Peyer's patch (tissue), 4 donors: ENCODE data around the gene RALGAPA1.

Experiments used
- CTCF ChIP-seq, 6 experiments: fragments of 450-650 bp in 4 of 6; fragments of 200-600 bp in 2 of 6; sonication (generic) in 1 of 6; IDR thresholded peaks; one replicate each; pipeline ENCODE4 v1.5.1; 2017 to 2019; ENCODE audit warnings: antibody characterized with exemption in 6 of 6, mild to moderate bottlenecking in 3 of 6, moderate library complexity in 1 of 6
- POLR2A ChIP-seq, 2 donors: fragments of 450-650 bp; IDR thresholded peaks; one replicate each; pipeline ENCODE4 v1.5.1; 2017; ENCODE audit warnings: antibody characterized with exemption in 2 of 2, mild to moderate bottlenecking in 2 of 2, moderate library complexity in 2 of 2

GRCh38 chr14:35754671-35755070 lies 54.4 kb downstream of the RALGAPA1 start:
- TF ChIP-seq CTCF (IDR thresholded peaks at IDR 0.05) (no peak), POLR2A (IDR thresholded peaks at IDR 0.05) (no peak)
